CMK (cell line): ENCODE results near the gene PCSK6.

Experiments
- DNase-seq: peaks from one replicate; pipeline ENCODE4 v3.0.0-alpha.2; 2010; ENCODE audit warnings: low read depth

The PCSK6 gene

DNA sequence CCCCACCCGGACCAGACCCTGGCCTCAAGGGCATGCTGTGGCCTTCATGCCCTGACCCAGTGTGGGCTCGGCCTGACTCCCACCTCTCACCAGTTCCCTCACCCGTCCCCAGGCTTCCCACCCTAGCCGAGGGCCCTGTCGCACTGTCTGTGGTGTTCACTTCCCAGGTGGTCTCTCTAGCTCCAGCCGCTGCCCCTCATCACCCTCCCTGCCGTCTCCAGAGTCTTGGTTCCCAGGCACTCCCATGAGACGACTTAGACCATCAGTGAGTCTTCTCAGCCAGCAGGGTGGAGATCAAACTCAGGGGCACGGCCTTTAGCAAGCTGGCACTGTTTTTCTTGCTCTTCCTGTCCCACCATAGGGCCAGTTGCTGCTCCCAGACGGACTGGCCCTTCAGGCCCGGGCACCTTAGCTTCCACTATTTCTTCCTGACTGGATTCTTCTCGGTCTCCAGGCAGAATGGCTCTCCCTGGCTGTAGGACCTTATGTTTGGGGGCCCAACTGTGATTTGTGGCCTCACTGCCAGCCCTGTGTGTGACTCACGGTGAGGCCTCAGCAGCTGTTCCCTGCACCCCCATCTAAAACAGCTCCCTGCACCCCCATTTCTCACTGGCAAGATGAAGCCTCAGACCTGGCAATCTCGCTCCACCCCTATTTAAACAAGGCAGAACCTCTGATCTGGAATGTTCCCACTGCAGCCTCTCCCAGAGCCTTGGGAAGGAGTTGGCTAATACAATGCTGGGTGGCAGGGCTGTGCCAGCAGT lies 9.4 kb upstream of the PCSK6 start:
- DNase-seq: no peak

DNA sequence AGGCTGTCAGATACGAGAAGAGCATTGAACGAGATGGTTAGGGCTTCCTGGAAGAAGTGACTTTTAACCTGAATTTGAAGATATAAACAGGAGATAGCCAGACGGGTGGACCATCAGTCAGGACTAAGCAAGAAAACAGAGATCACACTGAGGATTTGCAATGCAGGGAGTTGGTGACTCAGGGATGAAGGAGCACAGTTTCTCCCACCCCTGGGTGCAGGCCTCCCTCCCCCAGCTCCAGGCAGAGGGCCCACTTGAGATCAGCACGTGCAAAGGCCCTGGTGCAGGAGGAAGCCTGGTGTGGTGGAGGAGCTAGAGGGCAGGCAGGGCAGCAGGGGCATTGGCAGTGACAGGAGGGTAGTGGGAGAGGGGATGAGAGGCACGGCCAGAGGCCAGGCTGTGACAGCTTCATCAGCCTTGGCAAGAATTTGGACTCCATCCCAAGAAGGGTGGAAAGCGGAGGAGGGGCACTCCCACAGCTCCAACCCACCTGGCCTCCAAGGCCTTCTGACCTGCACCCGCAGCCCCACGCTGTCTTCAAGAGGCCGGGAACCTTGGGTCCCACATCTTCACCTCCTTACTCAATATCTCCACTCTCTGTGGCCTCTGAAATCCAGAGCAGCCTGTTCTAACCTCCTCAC lies 8.7 kb upstream of the PCSK6 start:
- no peak for DNase-seq

DNA sequence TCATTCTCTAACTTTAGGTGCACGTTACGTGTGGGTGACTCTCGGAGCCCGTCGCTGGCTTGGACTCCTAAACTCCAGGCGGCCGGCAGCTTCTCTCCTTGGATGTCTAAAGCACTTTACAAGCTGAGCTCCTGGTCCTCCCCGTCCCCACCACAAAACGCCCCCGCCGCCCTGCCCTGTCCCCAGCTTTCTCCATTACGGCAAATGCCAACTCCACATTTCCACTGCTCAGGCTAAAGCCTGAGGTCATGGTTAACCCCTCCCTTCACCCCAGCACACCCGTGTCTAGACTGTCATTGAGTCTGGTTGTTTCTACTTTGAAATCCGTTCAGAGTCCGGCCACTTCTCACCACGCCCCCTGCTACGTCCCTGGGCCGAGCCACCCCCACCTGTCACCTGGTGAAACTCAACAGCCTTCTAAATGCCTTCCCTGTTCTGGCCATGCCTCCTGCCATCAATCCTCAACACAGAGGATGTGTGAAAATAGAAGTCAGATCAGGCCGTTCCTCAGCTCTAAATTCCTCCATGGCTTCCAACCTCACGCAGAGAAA lies 8.1 kb upstream of the PCSK6 start:
- no peak for DNase-seq

DNA sequence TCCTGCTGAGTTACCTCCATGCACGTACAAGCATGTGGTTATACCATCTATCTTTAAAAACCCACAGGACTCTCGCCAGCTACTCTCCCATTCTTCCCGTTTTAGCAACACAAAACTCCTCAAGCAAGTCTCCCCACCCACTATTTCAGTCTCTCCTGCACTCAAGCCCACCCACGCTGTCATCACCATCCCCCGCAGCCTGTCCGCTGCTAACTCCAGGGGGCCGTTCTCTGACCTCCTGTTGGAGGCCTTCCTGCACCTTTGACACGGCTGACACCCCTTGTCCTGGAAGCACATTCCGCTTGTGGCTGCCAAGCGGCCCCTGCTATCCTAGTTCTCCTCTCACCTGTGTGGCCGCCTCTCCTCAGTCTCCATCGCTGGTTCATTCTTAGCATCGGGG lies 7.5 kb upstream of the PCSK6 start:
- DNase-seq: no peak

DNA sequence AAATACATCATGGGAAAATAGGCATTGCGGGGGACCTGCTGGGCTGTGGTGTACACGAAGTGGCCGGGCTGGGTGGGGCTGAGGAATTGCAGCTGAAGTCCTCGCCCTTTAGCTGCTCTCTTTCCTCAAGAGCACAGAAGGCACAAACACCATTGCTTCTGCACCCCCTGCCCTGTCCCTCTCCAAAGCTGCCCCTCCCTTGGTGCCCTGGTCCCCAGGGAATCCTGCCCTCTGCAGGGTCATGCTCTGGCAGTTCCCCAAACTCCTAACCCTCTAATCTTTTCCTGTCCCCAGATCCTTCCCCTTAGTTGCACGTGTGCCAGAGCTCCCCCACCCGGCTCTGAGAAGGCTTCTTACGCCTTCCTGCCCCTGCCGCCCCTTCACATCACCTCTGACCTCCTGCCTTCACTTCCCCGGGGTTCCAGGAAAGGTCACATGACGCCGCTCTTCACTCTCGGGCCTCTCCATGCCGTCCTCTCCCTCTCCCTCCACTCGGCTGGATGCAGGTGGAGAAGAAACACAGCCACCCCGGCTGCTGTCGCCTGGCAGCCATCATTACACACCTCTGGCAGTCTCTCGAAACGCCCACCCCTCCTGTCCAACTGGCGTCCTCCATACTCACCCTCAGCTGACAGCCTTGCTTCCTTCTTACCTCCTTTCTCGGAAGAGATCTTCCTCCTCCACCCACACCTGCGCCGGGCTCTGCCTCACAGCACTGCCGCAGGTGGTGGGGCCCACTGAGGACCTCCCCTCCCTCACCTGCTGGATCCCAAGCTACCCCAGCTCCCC lies 6.9 kb upstream of the PCSK6 start:
- DNase-seq: peak; percentile 15

DNA sequence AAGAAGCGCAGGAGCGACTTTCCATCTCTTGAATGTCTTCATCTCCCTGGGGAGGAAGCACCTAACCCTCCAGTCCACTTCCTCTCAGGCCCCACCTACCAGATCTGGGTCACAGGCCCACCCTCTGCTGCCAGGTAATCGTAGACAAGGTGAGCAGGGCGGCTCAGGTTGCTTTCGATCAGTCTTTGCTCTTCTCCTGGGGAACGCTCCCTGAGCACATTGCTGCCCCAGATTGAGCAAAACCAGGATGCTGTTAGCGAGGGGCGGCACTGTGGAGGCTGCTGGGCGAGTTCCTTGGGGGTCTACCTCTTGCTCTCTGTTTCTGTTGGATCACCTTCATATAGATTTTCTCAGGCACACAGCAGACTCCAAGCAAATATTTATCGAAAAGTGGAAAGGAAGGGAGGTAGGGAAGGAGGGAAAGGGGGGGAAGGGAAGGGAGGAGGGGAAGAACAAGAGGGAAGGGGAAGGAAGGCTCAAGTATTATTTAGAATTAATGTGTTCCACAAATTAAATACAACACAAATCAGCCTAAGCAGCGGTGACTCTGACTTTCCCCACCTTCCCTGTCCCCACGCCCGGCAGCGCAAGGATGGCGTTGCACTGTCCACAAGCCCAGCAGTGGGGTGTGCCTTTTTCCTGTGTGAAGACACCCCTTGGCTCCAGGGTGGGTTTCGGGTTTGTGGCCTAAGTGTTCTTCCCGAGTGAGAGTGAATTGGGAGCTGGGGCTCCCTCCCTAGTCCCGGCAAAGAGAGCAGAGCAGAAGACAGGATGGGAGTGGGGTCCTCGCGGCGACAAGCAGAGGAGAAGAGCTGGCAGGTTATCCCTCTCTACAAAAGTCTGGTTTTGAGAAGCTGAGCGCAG lies 6.1 kb upstream of the PCSK6 start:
- no peak for DNase-seq

DNA sequence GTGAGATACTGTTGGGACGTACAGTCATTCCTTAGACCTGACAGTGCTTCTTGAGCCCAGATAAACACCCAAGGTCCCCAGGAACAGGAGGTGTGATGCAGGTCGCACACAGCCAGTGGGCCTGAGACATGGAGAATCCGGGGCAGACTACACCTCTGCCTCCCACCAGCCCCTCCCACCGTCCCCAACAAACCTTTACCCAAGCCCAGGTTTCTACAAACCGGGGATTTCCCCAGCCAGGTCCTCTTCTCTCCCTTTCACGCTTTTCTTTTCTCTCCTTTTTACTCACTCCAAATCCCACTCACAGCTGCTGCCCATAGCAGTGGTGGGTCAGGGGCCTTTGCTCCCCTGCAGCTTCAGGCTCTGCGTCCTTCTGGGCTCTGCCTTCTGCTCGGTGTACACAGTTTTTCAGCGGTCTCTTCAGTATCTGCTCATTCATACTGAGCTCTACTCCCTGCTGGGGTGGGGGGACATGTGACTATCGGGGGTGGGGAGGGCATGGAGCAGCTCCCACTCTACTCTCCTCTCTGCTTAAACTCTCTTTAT lies 4.8 kb upstream of the PCSK6 start:
- DNase-seq: no peak

DNA sequence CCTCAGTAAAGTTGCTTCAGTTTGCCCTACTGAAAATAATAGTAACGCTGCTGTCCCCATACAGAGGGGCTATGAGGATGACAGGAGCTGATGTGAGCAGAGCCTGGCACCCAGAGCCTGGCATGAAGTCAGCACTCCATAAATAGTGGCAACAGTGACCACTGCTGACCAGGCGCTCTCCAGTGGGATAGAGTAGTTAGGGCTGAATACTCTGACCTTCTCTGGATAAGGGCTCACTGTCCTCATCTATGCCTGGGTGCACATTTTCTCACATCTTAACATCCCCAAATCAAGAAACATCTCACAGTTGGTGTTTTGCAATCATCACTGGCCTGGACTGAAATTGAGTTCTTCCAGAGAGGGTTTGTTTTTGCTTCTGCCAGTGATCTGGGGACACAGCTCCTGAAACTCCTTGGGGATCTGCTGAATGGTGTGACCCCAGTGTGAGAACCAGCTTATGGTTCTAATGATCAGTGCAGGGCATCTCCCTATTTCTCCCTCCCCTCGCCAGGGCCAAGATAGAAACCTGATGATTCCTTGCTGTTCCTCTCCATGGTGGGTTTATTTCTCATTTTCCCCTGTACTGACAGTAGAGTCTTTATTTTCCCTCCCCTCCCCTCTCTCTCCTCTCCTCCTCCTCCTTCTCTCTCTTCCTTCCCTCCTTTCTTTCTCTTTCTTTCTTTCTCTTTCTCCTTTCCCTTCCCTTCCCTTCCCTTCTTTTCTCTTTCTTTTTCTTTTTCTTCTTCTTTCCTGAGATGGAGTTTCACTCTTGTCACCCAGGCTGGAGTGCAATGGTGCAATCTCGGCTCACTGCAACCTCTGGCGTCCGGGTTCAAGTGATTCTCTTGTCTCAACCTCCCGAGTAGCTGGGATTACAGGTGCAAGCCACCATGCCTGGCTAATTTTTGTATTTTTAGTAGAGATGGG lies 3.5 kb upstream of the PCSK6 start:
- DNase-seq: no peak

DNA sequence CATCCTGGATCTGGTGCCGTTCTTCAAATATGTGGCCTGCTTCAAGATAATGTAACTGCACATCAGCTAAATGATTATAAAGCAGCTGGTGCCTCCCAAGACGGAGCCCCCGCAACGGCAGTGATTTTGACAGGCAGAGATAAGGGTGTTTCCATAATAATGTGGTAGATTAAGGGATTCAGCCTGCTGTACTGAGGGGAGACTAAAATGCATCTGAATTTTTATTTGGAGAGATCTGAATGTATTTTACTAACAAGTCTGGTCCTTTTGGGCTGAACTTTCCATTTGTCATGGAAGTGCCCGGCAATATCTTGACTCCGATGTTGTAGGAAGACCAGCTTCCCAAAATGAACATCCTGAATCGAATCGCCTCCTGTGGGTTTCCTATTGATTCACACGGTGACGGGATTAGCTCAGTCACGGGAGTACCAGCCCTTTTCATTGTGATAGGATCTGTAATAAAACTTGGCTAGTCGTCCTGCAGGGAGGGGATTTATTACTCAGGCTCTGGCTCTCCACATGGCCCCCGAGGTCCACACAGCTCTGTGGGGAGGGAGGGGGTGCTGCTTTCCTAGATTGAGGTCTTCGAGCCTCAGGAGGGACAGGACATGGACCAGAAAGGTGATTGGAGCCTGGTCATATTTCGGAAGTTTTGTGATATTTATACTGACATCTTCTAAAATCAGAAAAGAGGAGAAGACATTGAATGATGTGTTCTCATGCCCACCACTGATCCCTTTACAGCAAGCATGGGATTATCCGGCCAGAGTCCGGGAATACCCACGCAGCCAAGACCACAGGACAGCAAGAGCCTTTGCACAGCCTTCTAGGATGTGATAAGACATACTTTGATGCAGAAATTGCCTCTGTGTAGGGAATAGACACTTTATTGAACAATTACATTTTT lies 2.5 kb upstream of the PCSK6 start:
- no peak for DNase-seq

DNA sequence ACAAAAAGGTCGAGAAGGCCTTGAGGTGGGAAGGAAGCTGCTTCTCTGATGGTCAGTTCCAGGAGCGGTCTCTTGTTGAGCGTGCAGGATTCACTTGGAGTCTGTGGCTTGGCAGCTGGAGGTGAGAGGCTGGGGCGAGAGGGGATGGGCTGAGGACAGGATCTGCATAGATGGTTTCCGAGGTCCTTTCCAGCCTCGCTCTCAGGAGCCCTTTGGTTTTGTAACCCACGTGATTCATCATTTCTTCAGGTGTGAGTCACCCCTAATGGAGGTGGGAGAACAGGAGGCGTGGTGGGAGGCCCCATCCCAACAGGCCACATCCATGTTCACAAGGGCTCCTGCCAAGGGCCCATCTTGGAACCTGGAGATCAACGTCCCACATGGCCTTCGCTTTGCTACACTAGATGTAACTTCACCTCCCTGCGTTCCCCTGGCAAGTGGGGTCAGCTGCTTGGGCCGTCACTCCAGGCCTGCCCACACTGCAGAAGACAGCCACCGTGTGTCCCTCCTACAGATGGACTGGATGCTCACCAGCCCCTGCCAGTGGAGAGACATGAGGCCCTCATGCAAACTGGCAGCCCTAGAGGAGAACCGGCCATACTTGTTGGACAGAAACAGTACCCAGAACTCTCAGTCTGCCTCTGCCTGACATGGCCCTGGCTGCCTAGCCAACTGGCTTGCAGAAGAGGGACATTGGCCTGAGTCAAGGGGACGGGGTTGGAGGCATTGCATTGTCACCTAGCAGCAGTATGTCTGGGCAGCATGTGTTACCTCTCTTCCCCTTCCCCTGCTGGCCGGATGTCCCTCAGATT lies 1.6 kb upstream of the PCSK6 start:
- no peak for DNase-seq

DNA sequence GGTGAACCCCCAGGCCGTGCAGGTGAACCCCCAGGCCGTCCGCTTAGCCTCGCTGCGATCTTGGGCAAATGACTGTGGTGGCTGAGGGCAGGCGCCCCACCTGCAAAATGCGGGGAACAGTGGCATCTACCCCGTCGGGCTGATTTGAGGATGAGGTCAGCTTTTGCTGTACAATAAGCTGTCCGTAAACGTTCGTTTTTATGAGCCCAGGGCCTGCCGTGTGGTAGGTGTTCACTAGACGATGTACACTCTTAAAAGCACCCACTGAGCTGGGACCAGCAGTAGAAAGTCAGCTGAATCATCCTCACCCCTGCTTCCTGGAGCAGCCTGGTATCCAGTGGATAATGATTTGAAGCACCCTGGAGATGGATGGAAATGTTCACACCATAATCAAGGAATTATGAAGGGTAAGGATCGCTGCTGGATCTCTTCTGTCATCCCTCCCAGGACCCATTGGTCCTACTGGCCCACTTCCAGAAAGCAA lies 943 bp upstream of the PCSK6 start:
- DNase-seq: no peak

DNA sequence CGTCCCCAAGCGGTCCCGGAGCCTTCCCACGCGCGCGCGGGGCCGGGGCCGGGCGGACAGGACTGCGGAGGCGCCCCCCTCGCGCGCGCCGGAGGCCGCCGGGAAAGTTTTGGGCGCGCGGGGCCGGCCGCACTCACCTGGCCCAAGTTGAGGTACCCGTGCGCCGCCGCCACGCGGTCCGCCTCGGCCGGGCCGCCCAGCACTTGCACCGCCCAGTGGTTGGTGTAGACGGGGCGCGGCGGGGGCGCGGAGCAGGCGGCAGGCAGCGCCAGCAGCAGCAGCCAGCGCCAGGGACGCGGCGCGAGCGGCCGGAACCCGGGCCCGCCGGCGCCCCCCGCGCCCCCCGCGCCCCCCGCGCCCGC lies 289 bp downstream of the PCSK6 start:
- DNase-seq: no peak

DNA sequence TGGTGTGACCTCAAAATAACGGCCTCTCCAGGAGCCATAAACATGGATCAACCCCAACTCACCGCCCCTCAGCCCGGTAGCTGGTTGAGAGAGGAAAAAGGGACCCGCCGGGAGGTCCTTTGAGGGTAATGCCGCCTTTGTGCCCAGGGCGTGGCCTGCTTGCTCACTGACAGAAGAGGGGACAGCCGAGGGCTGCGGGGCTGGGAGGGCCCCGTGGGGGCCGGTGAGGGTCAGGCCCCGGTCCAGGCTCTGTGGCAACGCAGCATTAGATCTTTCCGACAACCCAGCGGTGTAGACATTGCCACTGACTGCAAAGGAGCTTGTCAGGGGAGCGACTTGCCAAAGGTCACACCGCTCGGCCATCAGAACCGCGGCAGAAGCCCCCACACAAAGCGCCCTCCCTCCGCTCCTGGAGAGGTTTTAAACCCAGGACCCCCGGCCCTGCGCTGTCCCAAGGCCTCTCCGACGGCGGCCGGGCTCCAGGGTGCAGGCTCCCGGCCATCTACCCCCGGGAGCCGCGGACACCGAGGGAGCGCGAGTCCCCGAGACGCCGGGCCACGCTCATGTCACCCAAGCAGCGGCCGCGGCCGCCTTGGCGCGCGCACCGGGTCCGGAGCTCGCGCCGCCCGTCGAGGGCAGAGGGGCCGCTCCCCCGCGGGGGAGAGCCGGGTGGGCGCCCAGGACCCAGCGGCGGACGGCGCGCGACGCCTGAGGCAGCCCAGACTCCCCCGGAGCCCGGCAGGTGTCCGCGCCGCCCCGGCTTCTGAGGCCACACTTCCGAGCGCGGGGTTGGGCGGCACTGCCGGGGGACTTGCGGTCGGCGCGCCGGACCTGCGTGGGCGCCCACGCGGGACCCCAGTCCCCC lies 975 bp downstream of the PCSK6 start:
- DNase-seq: no peak

DNA sequence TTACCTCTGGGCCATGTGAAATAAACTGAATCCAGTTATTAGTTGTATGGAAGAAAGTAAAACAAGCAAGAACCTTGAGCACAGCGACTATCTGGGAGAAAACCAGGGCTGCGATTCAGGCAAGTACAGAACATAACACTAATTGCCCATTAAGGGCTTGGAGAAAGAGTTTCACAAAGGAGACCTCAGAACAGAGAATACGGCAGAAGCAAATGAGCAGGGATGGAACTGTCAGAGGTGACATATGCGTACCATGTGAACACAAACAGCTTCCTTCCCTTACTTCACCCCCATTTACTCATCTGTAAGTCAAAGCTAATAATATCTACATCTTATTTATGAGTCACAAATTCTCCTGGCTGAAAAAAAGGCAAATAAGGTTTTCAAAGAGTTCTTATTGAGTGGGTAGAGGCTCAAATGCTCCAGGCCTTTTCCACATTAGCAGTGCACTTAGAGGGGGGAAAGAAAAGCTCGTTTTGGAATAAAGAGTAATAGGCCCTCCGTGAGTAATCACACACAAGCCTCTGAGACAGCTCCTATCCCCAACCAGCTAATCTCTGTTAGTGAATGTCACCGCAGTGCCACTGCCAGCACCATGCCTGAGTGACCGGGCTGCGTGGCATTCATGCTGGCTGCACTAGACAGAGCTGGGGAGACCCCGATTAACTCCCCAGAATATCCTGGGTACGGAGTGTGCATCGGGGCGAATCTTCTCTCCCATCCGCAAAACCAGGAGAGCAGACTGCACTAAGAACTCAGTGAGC lies 2.6 kb downstream of the PCSK6 start:
- DNase-seq: no peak

DNA sequence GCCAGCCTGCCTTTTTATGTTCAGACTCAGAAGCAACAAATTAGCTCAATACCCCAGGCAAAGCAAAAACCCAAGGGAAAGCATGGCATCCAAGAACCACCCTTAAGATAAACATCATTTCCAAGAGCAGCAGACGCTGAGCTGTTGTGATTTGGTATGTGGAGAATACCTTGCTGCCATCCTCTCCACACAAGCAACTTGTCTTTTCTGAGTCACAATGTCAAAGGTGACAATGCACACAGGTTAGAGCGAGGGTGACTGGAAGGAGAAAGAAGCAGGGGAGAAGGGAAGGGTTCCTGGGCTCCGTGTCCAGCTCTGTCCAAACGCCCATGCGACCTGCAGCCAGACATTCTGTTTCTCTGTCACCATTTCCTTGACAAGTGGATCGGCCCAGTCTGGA lies 6.0 kb downstream of the PCSK6 start:
- DNase-seq: no peak

DNA sequence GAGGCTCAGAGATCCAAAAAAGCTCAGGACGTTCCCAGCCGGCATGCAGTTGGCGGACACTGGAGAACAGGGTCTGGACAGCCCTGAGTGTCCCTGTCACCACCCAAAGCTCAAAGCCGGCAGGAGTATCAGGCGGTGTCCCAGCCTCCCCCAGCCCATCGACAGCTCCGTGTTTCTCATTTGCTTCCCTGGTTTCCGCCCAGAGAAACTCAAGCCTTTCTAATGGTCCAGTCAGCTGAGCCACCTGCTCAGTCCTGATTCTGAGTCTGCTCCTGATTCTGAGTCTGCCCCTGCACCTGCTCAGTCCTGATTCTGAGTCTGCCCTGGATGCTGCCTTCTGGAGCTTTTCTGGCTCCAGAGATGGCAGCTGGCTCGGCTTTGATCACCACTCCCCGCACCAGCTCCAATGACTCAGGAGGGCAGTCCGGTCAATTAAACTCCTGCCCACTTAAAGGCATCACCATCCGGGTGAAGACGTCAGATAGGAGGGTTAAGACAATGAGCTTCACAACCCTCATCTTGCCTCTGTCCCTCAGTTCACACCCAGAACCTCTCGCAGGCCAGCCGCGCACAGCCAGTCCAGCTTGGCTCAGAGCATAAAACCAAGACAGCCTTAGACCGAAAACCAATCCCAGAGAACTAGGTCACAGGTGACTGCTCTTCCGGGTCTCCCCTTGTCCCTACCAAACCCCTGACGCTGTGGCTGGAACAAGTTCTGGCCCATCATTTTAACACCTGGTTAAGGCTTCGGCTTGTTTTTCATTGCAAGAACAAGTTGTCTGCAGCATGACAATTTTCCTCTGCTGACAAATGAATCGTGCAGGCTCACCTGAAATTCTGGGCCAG lies 6.8 kb downstream of the PCSK6 start:
- no peak for DNase-seq
